ENCODE measurements around the gene SLX9.
A peak's percentile ranks its signal among the peaks of the same experiment; 100 is the strongest.

SLX9 gene

DNA sequence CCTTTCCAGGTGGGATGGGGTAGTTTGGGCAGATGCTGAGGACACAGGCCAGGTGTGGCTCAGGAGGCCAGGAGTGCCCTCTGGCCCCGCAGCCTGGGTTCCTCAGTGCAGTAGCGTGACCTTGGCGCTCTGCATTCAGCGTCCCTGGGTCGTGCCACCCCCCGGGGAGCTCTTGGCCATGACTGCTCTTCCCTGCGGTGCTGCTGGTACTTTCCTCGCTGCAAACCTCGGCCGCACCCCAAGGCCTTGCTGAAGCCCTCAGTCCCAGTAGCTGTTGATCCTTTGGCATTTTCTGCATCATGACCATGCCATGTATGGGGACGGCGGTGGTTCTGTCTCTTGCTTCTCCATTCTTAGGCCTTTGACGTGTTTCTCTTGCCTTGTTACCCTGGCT is 13.8 kb downstream of the SLX9 start:
- peaks cover 13 to 15% of the 10 kb centered on the region in 2 donors for H3K36me3 ChIP-seq (ENCODE audit: control insufficient read depth in 2 of 2, insufficient read depth in 2 of 2, low read length in 2 of 2)
- no peak overlapping the region for H3K9ac ChIP-seq (ENCODE audit: low read depth in 1 of 2, low read length in 2 of 2)
- H3K4me3 ChIP-seq (ENCODE audit: low read length in 2 of 2), result no peak overlapping the region
- no peaks in the 10 kb centered on the region for H3K9me3 ChIP-seq (ENCODE audit: control insufficient read depth in 2 of 2, low read length in 2 of 2)
- H3K4me1 ChIP-seq (ENCODE audit: control insufficient read depth in 2 of 2, insufficient read depth in 2 of 2, low read length in 2 of 2), result peaks cover 0 to 8% of the 10 kb centered on the region in 2 donors
- no peak overlapping the region for H3K27ac ChIP-seq (ENCODE audit: low read depth in 2 of 2, low read length in 2 of 2)
- no peaks in the 10 kb centered on the region for H3K27me3 ChIP-seq (ENCODE audit: control insufficient read depth in 2 of 2, insufficient read depth in 2 of 2, low read length in 2 of 2)

GRCh38 chr21:44954281-44954771 is 14.5 kb downstream of the SLX9 start:
- Histone ChIP-seq H3K36me3 (ENCODE audit: control insufficient read depth in 2 of 2, insufficient read depth in 2 of 2, low read length in 2 of 2) (peaks cover 15 to 16% of the 10 kb centered on the region in 2 donors), H3K4me3 (ENCODE audit: low read length in 2 of 2) (no peak overlapping the region), H3K27me3 (ENCODE audit: control insufficient read depth in 2 of 2, insufficient read depth in 2 of 2, low read length in 2 of 2) (no peaks in the 10 kb centered on the region)

GRCh38 chr21:44955141-44955797 is 15.4 kb downstream of the SLX9 start:
- Histone ChIP-seq H3K9me3 (ENCODE audit: control insufficient read depth in 2 of 2, low read length in 2 of 2) (no peaks in the 10 kb centered on the region), H3K27ac (ENCODE audit: low read depth in 2 of 2, low read length in 2 of 2) (no peak overlapping the region), H3K4me3 (ENCODE audit: low read length in 2 of 2) (no peak overlapping the region), H3K4me1 (ENCODE audit: control insufficient read depth in 2 of 2, insufficient read depth in 2 of 2, low read length in 2 of 2) (peaks cover 0 to 7% of the 10 kb centered on the region in 2 donors), H3K36me3 (ENCODE audit: control insufficient read depth in 2 of 2, insufficient read depth in 2 of 2, low read length in 2 of 2) (peaks cover 15 to 20% of the 10 kb centered on the region in 2 donors), H3K27me3 (ENCODE audit: control insufficient read depth in 2 of 2, insufficient read depth in 2 of 2, low read length in 2 of 2) (no peaks in the 10 kb centered on the region), H3K9ac (ENCODE audit: low read depth in 1 of 2, low read length in 2 of 2) (no peak overlapping the region)

More at GRCh38 chr21:44954281-44954771, 14.5 kb downstream of the SLX9 start:
- Histone ChIP-seq H3K4me1 (ENCODE audit: control insufficient read depth in 2 of 2, insufficient read depth in 2 of 2, low read length in 2 of 2) (peaks cover 0 to 8% of the 10 kb centered on the region in 2 donors), H3K27ac (ENCODE audit: low read depth in 2 of 2, low read length in 2 of 2) (no peak overlapping the region), H3K9me3 (ENCODE audit: control insufficient read depth in 2 of 2, low read length in 2 of 2) (no peaks in the 10 kb centered on the region), H3K9ac (ENCODE audit: low read depth in 1 of 2, low read length in 2 of 2) (no peak overlapping the region)

- H3K4me3 ChIP-seq (ENCODE audit: low read length in 2 of 2), result no peak overlapping the region
- no peaks in the 10 kb centered on the region for H3K27me3 ChIP-seq (ENCODE audit: control insufficient read depth in 2 of 2, insufficient read depth in 2 of 2, low read length in 2 of 2)
- H3K9me3 ChIP-seq (ENCODE audit: control insufficient read depth in 2 of 2, low read length in 2 of 2), result no peaks in the 10 kb centered on the region
- no peak overlapping the region for H3K9ac ChIP-seq (ENCODE audit: low read depth in 1 of 2, low read length in 2 of 2)
- no peak overlapping the region for H3K27ac ChIP-seq (ENCODE audit: low read depth in 2 of 2, low read length in 2 of 2)
- H3K36me3 ChIP-seq (ENCODE audit: control insufficient read depth in 2 of 2, insufficient read depth in 2 of 2, low read length in 2 of 2), result peaks cover 18 to 24% of the 10 kb centered on the region in 2 donors
- peaks cover 0 to 7% of the 10 kb centered on the region in 2 donors for H3K4me1 ChIP-seq (ENCODE audit: control insufficient read depth in 2 of 2, insufficient read depth in 2 of 2, low read length in 2 of 2)
Observed at GRCh38 chr21:44955798-44956175, 16.0 kb downstream of the SLX9 start.

GRCh38 chr21:44956356-44957046 is 16.7 kb downstream of the SLX9 start:
- Histone ChIP-seq H3K9me3 (ENCODE audit: control insufficient read depth in 2 of 2, low read length in 2 of 2) (no peaks in the 10 kb centered on the region), H3K4me1 (ENCODE audit: control insufficient read depth in 2 of 2, insufficient read depth in 2 of 2, low read length in 2 of 2) (peaks cover 0 to 7% of the 10 kb centered on the region in 2 donors), H3K9ac (ENCODE audit: low read depth in 1 of 2, low read length in 2 of 2) (no peak overlapping the region), H3K27me3 (ENCODE audit: control insufficient read depth in 2 of 2, insufficient read depth in 2 of 2, low read length in 2 of 2) (no peaks in the 10 kb centered on the region), H3K4me3 (ENCODE audit: low read length in 2 of 2) (no peak overlapping the region), H3K36me3 (ENCODE audit: control insufficient read depth in 2 of 2, insufficient read depth in 2 of 2, low read length in 2 of 2) (peaks cover 18 to 21% of the 10 kb centered on the region in 2 donors), H3K27ac (ENCODE audit: low read depth in 2 of 2, low read length in 2 of 2) (no peak overlapping the region)

- Histone ChIP-seq H3K9ac (ENCODE audit: low read depth in 1 of 2, low read length in 2 of 2) (no peak overlapping the region), H3K27me3 (ENCODE audit: control insufficient read depth in 2 of 2, insufficient read depth in 2 of 2, low read length in 2 of 2) (no peaks in the 10 kb centered on the region), H3K4me1 (ENCODE audit: control insufficient read depth in 2 of 2, insufficient read depth in 2 of 2, low read length in 2 of 2) (peaks cover 0 to 7% of the 10 kb centered on the region in 2 donors), H3K4me3 (ENCODE audit: low read length in 2 of 2) (no peak overlapping the region), H3K9me3 (ENCODE audit: control insufficient read depth in 2 of 2, low read length in 2 of 2) (no peaks in the 10 kb centered on the region), H3K27ac (ENCODE audit: low read depth in 2 of 2, low read length in 2 of 2) (no peak overlapping the region), H3K36me3 (ENCODE audit: control insufficient read depth in 2 of 2, insufficient read depth in 2 of 2, low read length in 2 of 2) (peaks cover 18 to 23% of the 10 kb centered on the region in 2 donors)
Observed at GRCh38 chr21:44957047-44957831, 17.4 kb downstream of the SLX9 start.

GRCh38 chr21:44957901-44958451 is 18.1 kb downstream of the SLX9 start:
- Histone ChIP-seq H3K4me1 (ENCODE audit: control insufficient read depth in 2 of 2, insufficient read depth in 2 of 2, low read length in 2 of 2) (peaks cover 0 to 7% of the 10 kb centered on the region in 2 donors), H3K27me3 (ENCODE audit: control insufficient read depth in 2 of 2, insufficient read depth in 2 of 2, low read length in 2 of 2) (no peaks in the 10 kb centered on the region), H3K36me3 (ENCODE audit: control insufficient read depth in 2 of 2, insufficient read depth in 2 of 2, low read length in 2 of 2) (peaks cover 20 to 27% of the 10 kb centered on the region in 2 donors), H3K27ac (ENCODE audit: low read depth in 2 of 2, low read length in 2 of 2) (peak overlapping the region in 1 of 2 donors; percentile 52), H3K9ac (ENCODE audit: low read depth in 1 of 2, low read length in 2 of 2) (no peak overlapping the region), H3K4me3 (ENCODE audit: low read length in 2 of 2) (no peak overlapping the region), H3K9me3 (ENCODE audit: control insufficient read depth in 2 of 2, low read length in 2 of 2) (no peaks in the 10 kb centered on the region)

DNA sequence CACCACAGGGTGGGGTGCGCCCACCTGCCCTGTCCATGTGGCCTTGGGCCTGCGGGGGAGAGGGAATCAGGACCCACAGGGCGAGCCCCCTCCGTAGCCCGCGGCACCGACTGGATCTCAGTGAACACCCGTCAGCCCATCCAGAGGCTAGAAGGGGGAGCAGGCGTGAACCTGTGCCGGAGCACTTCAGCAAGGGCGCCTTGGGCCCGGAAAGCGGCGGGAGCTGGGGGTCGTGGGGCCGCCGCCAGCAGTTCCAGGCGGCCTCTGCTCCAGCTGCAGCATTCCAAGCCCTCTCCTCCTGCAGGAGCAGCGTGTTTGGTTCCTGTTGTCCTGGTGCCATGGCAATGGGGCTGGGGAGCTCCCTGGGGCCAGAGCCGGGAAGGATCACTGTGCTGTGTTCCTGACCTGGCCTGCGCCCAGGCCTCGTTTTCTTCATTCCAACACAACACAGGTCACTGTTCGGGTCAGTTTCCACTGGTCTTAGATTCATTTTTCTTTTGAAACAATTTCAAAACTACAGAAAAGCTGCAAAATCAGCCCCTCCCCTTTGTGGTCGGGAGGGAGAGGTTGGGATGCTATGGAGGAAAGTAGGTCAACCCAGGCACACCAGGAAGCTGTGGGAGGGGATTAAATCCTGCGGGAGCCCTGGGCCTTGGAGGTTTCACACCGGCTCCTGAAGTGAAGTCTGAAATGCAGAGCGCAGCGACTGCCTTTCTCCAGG is 18.8 kb downstream of the SLX9 start:
- Histone ChIP-seq H3K9ac (ENCODE audit: low read depth in 1 of 2, low read length in 2 of 2) (no peak overlapping the region), H3K27me3 (ENCODE audit: control insufficient read depth in 2 of 2, insufficient read depth in 2 of 2, low read length in 2 of 2) (no peaks in the 10 kb centered on the region), H3K36me3 (ENCODE audit: control insufficient read depth in 2 of 2, insufficient read depth in 2 of 2, low read length in 2 of 2) (peaks cover 20 to 27% of the 10 kb centered on the region in 2 donors), H3K4me1 (ENCODE audit: control insufficient read depth in 2 of 2, insufficient read depth in 2 of 2, low read length in 2 of 2) (peaks cover 0 to 7% of the 10 kb centered on the region in 2 donors), H3K9me3 (ENCODE audit: control insufficient read depth in 2 of 2, low read length in 2 of 2) (no peaks in the 10 kb centered on the region), H3K4me3 (ENCODE audit: low read length in 2 of 2) (no peak overlapping the region), H3K27ac (ENCODE audit: low read depth in 2 of 2, low read length in 2 of 2) (peak overlapping the region in 1 of 2 donors; percentile 52)

DNA sequence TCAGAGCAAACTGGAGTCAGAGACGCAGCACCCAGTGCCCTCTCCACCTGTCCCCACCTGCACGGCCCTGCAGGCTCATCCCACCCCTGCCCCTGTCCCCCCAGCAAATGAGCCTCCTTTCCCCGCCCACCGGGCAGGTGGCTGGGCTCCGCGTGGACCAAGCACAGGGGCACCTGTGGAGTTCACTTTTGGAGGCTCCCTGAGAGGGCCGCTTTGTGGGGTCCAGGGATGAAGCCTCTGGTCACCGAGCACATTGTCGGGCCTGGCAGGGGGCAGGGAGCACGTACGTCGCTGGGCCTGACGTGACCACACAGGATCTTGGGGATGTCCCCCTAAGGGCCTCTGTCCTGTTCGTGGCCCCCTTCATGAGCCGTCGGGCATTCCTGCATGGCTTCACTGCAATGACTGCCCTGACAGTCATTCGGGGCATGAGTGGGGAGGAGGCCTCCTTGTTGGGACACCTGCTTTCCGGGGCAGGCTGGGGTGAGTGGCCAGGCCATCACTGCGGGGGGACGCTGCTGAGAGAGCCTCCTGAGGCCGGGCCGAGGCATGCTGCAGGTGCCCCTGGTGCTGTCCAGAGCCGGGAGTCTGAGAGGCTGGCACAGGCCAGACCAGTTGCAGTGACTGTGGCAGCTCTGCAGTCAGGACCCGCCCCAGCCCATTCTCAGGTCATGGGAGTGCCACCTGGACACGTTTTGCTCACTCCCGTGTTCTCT is 19.7 kb downstream of the SLX9 start:
- H3K4me1 ChIP-seq (ENCODE audit: control insufficient read depth in 2 of 2, insufficient read depth in 2 of 2, low read length in 2 of 2), result peaks cover 0 to 7% of the 10 kb centered on the region in 2 donors
- peaks cover 15 to 23% of the 10 kb centered on the region in 2 donors for H3K36me3 ChIP-seq (ENCODE audit: control insufficient read depth in 2 of 2, insufficient read depth in 2 of 2, low read length in 2 of 2)
- H3K27me3 ChIP-seq (ENCODE audit: control insufficient read depth in 2 of 2, insufficient read depth in 2 of 2, low read length in 2 of 2), result no peaks in the 10 kb centered on the region
- H3K27ac ChIP-seq (ENCODE audit: low read depth in 2 of 2, low read length in 2 of 2), result peak overlapping the region in 1 of 2 donors; percentile 52
- H3K9me3 ChIP-seq (ENCODE audit: control insufficient read depth in 2 of 2, low read length in 2 of 2), result no peaks in the 10 kb centered on the region
- H3K4me3 ChIP-seq (ENCODE audit: low read length in 2 of 2), result no peak overlapping the region
- no peak overlapping the region for H3K9ac ChIP-seq (ENCODE audit: low read depth in 1 of 2, low read length in 2 of 2)
